Measurements from ENCODE around the gene YJU2.

YJU2 gene

DNA sequence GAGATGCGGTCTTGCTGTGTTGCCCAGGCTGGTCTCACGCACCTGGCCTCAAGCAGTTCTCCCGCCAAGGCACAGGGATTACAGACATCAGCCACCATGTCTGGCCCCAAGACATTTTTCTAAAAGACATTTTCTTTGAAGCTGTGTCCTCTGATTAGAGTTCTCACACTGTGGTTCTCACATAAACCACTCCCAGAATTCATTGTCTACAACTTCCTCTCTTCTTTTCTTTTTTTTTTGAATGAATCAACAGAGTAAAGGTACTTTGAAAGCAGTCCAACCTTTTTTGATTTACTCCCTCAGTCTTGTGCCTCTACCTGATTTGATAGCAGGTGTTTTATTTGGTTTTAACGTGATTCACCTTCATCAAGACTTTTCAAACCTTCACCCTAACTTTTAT lies 17.9 kb downstream of the YJU2 start:
- Histone ChIP-seq H3K4me1 (ENCODE audit: insufficient read depth, low read length, poor library complexity, severe bottlenecking) (no peaks in the 10 kb centered on the region), H3K9ac (ENCODE audit: low read depth, low read length, poor library complexity, severe bottlenecking) (no peak overlapping the region), H3K36me3 (ENCODE audit: insufficient read depth, low read length) (peaks cover 26% of the 10 kb centered on the region; the same call in 1 of the 2 replicates), H3K9me2 (replicated peaks; ENCODE audit: low read depth, low read length) (no peaks in the 10 kb centered on the region), H3F3A (ENCODE audit: low read depth) (no peaks in the 10 kb centered on the region), H3K4me3 (ENCODE audit: low read length, poor library complexity, severe bottlenecking) (no peak overlapping the region), H3K9me3 (ENCODE audit: insufficient read depth, low read depth, low read length) (no peaks in the 10 kb centered on the region), H3K4me2 (ENCODE audit: low read depth, low read length, poor library complexity, severe bottlenecking) (no peak overlapping the region), H4K20me1 (ENCODE audit: insufficient read depth, low read length, poor library complexity, severe bottlenecking) (peaks cover 3% of the 10 kb centered on the region), H3K27me3 (ENCODE audit: insufficient read depth, low read length, poor library complexity, severe bottlenecking) (no peaks in the 10 kb centered on the region), H2AFZ (ENCODE audit: low read length) (no peak overlapping the region), H3K79me2 (ENCODE audit: insufficient read depth, low read length) (no peaks in the 10 kb centered on the region)
- TF ChIP-seq EZH2phosphoT487 (IDR thresholded peaks at IDR 0.05; ENCODE audit: borderline replicate concordance), result no peak
- TF ChIP-seq, protein P1, sequence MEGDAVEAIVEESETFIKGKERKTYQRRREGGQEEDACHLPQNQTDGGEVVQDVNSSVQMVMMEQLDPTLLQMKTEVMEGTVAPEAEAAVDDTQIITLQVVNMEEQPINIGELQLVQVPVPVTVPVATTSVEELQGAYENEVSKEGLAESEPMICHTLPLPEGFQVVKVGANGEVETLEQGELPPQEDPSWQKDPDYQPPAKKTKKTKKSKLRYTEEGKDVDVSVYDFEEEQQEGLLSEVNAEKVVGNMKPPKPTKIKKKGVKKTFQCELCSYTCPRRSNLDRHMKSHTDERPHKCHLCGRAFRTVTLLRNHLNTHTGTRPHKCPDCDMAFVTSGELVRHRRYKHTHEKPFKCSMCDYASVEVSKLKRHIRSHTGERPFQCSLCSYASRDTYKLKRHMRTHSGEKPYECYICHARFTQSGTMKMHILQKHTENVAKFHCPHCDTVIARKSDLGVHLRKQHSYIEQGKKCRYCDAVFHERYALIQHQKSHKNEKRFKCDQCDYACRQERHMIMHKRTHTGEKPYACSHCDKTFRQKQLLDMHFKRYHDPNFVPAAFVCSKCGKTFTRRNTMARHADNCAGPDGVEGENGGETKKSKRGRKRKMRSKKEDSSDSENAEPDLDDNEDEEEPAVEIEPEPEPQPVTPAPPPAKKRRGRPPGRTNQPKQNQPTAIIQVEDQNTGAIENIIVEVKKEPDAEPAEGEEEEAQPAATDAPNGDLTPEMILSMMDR (conservative IDR thresholded peaks at IDR 0.05; ENCODE audit: low read length), result no peak

DNA sequence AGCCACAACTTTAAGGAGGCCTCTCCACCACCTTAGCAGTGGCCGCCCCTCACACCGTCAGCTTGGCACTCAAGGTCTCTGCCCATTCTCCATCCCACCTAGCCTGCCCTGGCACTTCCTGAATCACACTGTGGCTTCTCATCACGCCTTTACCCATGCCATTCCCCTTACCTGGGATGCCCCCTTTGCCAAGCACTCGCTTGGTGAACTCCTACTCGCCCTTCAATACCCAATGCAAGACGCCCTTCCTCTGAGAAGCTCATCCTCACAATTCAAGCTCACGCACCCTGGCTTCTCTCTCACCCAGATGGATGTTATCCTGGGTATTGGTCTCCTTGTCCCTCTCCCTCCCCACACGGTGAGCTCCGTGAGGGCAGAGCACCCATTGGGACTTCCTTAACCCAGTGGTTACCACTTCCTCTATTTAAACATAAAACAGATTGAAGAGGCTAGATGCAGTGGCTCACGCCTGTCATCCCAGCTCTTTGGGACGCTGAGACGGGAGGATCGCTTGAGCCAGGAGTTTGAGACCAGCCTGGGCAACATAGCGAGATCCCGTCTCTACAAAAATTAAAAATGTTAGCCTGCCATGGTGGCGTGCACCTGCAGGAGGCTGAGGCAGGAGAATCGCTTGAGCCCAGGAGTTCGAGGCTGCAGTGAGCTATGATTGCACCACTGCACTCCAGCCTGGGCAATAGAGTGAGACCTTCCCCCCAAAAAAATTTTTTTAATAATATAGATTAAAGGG lies 19.5 kb downstream of the YJU2 start:
- Histone ChIP-seq H3K9ac (ENCODE audit: low read depth, low read length, poor library complexity, severe bottlenecking) (no peak overlapping the region), H3K4me1 (ENCODE audit: insufficient read depth, low read length, poor library complexity, severe bottlenecking) (no peaks in the 10 kb centered on the region), H2AFZ (ENCODE audit: low read length) (no peak overlapping the region), H3F3A (ENCODE audit: low read depth) (no peaks in the 10 kb centered on the region), H3K9me2 (replicated peaks; ENCODE audit: low read depth, low read length) (no peaks in the 10 kb centered on the region), H4K20me1 (ENCODE audit: insufficient read depth, low read length, poor library complexity, severe bottlenecking) (peaks cover 3% of the 10 kb centered on the region), H3K79me2 (ENCODE audit: insufficient read depth, low read length) (no peaks in the 10 kb centered on the region), H3K4me2 (ENCODE audit: low read depth, low read length, poor library complexity, severe bottlenecking) (no peak overlapping the region), H3K9me3 (ENCODE audit: insufficient read depth, low read depth, low read length) (no peaks in the 10 kb centered on the region), H3K36me3 (ENCODE audit: insufficient read depth, low read length) (peaks cover 19% of the 10 kb centered on the region; the same call in 1 of the 2 replicates), H3K27me3 (ENCODE audit: insufficient read depth, low read length, poor library complexity, severe bottlenecking) (no peaks in the 10 kb centered on the region), H3K4me3 (ENCODE audit: low read length, poor library complexity, severe bottlenecking) (no peak overlapping the region)
- TF ChIP-seq EZH2phosphoT487 (IDR thresholded peaks at IDR 0.05; ENCODE audit: borderline replicate concordance), result no peak
- TF ChIP-seq, protein P1 (conservative IDR thresholded peaks at IDR 0.05; ENCODE audit: low read length), result no peak

DNA sequence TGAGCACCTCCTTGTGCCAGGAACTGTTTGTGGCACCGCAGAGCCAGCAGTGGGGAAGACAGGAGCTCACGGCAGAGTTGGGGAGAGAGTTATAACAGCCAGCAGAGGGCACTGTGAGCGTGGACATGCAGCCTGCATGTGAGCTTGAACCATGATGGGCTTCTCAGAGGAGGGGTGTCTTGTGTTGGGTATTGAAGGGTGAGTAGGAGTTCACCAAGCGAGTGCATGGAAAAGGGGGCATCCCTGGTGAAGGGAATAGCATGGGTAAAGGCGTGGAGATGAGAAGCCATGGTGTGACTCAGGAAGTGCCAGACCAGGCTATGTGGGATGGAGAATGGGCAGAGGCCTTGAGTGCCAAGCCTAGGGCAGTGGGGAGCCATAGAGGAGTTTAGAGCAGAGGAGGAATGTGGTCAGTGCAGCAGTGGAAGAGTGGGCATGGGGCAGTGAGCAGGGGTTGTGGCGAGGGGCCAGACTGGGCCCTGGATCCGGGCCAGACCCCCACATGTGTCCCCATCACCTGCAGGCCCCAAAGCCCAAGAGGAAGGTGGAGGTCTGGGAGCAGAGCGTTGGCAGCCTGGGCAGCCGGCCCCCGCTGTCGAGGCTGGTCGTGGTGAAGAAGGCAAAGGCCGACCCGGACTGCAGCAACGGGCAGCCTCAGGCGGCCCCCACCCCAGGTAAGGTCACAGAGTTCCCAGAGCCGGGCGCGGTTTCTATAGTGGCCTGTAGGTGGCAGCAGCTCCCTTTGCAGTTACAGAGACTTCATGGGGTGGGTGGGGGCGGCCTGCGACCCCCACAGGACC lies 20.4 kb downstream of the YJU2 start:
- Histone ChIP-seq H2AFZ (ENCODE audit: low read length) (no peak overlapping the region), H3K79me2 (ENCODE audit: insufficient read depth, low read length) (no peaks in the 10 kb centered on the region), H3K4me3 (ENCODE audit: low read length, poor library complexity, severe bottlenecking) (no peak overlapping the region), H3K4me2 (ENCODE audit: low read depth, low read length, poor library complexity, severe bottlenecking) (no peak overlapping the region), H4K20me1 (ENCODE audit: insufficient read depth, low read length, poor library complexity, severe bottlenecking) (peaks cover 3% of the 10 kb centered on the region), H3K9me2 (replicated peaks; ENCODE audit: low read depth, low read length) (no peaks in the 10 kb centered on the region), H3K9ac (ENCODE audit: low read depth, low read length, poor library complexity, severe bottlenecking) (no peak overlapping the region), H3F3A (ENCODE audit: low read depth) (no peaks in the 10 kb centered on the region), H3K36me3 (ENCODE audit: insufficient read depth, low read length) (peaks cover 15% of the 10 kb centered on the region; the same call in 1 of the 2 replicates), H3K4me1 (ENCODE audit: insufficient read depth, low read length, poor library complexity, severe bottlenecking) (no peaks in the 10 kb centered on the region), H3K9me3 (ENCODE audit: insufficient read depth, low read depth, low read length) (no peaks in the 10 kb centered on the region), H3K27me3 (ENCODE audit: insufficient read depth, low read length, poor library complexity, severe bottlenecking) (no peaks in the 10 kb centered on the region)
- no peak for TF ChIP-seq EZH2phosphoT487 (IDR thresholded peaks at IDR 0.05; ENCODE audit: borderline replicate concordance)
- TF ChIP-seq, protein P1 (conservative IDR thresholded peaks at IDR 0.05; ENCODE audit: low read length), result peak; percentile 77
